ENCODE data around the gene CPNE5.

The CPNE5 gene

GRCh38 chr6:36793296-36793912 lies 45.8 kb downstream of the CPNE5 start:
- no peak for DNase-seq (ENCODE audit: low read depth in 2 of 2)

DNA sequence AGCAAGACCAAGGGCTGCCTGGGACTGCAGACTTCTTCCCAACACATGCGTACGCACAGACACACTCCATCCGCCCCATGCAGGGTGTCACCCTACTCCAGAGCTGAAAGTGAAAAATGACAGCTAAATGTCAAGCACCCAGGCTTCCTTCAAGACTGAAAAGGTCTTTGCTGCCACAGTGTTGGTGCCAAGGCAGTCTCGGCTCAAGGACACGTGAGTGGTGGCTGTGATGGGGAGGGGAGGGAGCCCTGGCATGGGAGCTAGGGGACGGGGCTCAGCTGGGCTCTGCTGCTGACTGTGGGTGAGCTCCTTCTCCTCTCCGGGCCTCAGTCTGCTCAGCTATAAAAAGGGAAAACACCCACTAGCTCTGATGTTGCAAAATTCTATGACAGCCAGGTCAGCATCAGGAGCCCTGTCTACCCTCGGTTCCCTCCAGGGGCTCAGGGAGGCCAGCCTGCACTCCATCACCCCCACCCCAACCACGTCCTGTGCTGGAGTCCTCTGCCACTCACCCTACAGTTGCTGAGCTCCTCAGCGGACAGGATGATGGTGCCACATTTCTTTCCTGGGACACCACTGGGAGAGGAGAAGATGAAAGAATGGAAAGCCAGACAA lies 47.6 kb downstream of the CPNE5 start:
- DNase-seq (ENCODE audit: low read depth in 2 of 2) = no peak

GRCh38 chr6:36791085-36791484 lies 48.2 kb downstream of the CPNE5 start:
- DNase-seq (ENCODE audit: low read depth in 2 of 2) = no peak

GRCh38 chr6:36788768-36789167 lies 50.5 kb downstream of the CPNE5 start:
- DNase-seq (ENCODE audit: low read depth in 2 of 2) = no peak

GRCh38 chr6:36788186-36788585 lies 51.1 kb downstream of the CPNE5 start:
- DNase-seq (ENCODE audit: low read depth in 2 of 2) = no peak

GRCh38 chr6:36787210-36787609 lies 52.0 kb downstream of the CPNE5 start:
- DNase-seq (ENCODE audit: low read depth in 2 of 2) = no peak

DNA sequence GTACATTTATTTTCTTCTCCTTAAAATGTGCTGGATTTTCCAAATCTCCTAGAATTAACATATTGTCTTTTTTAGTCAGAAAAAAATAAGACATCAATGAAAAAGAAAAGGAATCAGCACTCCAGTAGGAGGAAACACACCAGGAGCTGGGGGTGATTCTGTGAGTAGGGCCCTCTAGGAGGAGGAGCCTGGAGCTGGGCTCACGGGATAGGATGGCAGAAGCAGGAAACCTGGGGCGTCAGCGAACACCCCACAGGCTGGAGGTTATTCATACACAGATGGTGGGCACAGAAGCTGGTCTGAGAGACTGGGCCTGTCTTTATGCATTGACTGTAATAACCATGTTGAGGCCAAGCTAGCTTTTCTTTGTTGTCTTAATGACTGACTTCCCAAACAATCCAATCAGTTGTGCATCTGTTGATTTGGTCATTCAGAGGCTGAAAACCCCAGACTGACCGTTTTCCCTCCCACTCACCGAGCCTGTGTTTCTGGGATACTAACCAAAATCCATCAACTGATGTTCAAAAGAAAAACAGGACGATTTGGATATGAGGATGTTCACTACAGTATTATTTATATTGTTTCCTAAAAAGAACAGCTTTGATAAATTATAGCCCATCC lies 53.1 kb downstream of the CPNE5 start:
- DNase-seq (ENCODE audit: low read depth in 2 of 2) = no peak

DNA sequence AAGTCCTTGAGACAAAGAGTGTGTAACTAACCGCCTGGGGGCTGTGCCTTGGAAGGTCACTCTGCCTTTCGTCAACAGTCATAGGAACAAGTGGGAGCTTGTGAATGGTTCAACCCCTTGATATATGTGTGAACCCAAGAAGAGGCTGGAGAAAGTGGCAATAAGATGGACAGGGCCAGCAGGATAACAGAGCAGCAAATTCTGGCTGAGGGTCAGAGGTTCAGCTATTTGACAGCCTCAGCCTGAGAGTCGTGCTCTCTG lies 54.9 kb downstream of the CPNE5 start:
- no peak for DNase-seq (ENCODE audit: low read depth in 2 of 2)

DNA sequence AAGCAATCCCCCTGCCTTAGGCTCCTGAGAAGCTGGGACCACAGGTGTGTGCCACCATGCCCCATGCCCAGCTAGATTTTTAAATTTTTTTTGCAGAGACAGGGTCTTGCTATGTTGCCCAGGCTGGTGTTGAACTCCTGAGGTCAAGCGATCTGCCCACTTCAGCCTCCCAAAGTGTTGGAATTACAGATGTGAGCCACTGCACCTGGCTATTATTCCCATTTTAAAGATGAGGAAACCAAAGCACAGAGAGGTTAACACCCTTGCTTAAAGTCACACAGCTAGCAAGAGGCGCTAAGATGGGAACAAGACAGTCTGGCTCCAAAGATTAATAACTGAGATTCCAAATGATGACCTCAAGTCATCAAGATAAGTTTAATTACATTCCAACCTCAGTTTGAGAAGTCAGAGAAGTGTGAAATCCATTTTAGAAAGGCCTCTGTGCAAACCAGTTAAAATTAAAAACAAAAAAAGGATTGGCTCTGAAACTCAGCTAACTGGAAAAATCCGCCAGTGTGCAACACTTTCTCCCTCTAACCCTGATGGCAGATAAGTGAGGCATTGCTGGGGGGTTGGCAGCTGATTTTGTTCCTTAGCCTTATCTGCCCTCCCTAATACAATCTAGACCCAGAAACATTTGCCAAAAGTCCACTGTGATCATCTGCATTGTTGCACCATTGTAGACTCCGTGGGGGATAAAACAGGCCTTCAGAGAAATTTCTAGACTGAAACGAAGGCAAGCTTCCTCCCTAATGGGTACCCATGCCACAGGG lies 55.5 kb downstream of the CPNE5 start:
- DNase-seq (ENCODE audit: low read depth in 2 of 2) = no peak

GRCh38 chr6:36781669-36782068 lies 57.6 kb downstream of the CPNE5 start:
- DNase-seq (ENCODE audit: low read depth in 2 of 2) = no peak

- no peak for DNase-seq (ENCODE audit: low read depth in 2 of 2)
Observed at GRCh38 chr6:36780442-36781177, 58.6 kb downstream of the CPNE5 start.

DNA sequence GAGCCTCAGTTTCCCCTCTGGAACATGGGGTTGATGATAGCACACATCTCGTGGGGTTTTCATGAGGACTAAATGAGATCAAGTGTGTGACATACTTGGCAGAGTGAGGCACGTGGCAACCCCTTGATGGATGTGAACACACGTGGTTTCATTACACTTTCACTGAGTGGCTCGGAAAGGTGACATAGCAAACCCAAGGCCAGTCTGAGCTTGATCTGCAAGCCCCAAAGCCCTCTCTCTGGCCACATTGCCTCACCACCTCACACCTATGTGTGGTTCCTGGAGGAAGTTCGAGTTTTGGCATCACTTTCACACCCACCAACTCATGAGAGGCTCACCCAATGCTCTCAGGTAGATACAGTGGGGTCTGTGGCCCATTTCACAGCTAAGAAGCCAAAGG lies 60.0 kb downstream of the CPNE5 start:
- no peak for DNase-seq (ENCODE audit: low read depth in 2 of 2)

DNA sequence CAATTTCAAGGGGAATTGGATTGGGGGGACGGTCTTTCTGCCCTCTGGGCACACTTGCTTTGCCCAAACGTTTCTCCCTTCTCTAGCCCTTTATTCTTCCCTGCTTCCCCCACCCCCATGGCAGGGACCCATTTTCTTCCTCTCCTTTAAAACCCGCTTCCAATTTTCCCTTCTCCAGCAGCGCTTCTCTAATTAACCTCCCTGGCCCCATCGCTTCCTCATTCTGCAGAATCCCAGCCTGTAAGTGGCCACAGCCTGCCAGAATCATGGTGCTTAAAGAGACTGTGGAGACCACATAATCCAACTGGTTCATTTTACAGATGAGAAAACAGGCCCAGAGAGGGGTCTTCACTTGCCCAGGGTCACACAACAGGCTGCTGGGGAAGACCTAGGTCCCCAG lies 61.4 kb downstream of the CPNE5 start:
- DNase-seq (ENCODE audit: low read depth in 2 of 2) = no peak

GRCh38 chr6:36776167-36776566 lies 63.1 kb downstream of the CPNE5 start:
- DNase-seq (ENCODE audit: low read depth in 2 of 2) = no peak

GRCh38 chr6:36774331-36774730 lies 64.9 kb downstream of the CPNE5 start:
- DNase-seq (ENCODE audit: low read depth in 2 of 2) = no peak

- DNase-seq (ENCODE audit: low read depth in 2 of 2) = no peak
Observed at GRCh38 chr6:36772397-36772796, 66.8 kb downstream of the CPNE5 start.

GRCh38 chr6:36771145-36771544 lies 68.1 kb downstream of the CPNE5 start:
- no peak for DNase-seq (ENCODE audit: low read depth in 2 of 2)

- no peak for DNase-seq (ENCODE audit: low read depth in 2 of 2)
Observed at GRCh38 chr6:36769676-36770499, 69.4 kb downstream of the CPNE5 start.

DNA sequence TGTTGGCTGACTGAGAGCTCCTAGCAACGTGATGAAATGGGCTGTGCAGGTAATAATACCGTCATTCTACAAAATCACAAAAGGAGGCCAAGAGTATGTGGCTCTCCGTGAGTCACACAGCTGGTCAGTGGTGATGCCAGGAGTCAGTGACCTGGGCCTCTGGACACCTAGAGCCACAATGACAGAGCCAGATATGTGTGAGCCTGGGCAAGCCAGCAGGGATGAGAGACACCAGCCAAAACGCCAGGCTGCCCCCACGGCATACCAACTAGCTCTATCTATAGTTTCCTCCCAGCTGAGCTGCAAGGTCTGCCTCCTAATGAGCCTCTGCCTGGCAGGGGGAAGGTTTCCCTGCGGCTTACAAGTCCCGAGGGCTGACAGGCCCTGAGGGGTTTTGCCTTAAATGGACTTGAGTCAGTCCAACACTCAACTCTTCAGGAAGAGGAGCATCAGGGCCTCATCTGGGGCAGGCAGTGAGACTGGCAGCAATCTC lies 70.0 kb downstream of the CPNE5 start:
- no peak for DNase-seq (ENCODE audit: low read depth in 2 of 2)

GRCh38 chr6:36766399-36766945 lies 72.8 kb downstream of the CPNE5 start:
- DNase-seq (ENCODE audit: low read depth in 2 of 2) = no peak

Data from stimulated activated CD8-positive, alpha-beta memory T cell treated with anti-CD3 and anti-CD28 coated beads, Interleukin-2, amount 100 ng/mL, for 1 hour (primary cell).